ENCODE measurements around the gene MEIOB. TPM values are rescaled to one million over a fixed set of nuclear protein-coding genes. Genes with fewer than 3 reads are reported as not detected.

The MEIOB gene
- polyA plus RNA-seq, 2 of the 4 experiments (the other 2 are of a cell fraction) = 2.9 to 9.1 TPM

DNA sequence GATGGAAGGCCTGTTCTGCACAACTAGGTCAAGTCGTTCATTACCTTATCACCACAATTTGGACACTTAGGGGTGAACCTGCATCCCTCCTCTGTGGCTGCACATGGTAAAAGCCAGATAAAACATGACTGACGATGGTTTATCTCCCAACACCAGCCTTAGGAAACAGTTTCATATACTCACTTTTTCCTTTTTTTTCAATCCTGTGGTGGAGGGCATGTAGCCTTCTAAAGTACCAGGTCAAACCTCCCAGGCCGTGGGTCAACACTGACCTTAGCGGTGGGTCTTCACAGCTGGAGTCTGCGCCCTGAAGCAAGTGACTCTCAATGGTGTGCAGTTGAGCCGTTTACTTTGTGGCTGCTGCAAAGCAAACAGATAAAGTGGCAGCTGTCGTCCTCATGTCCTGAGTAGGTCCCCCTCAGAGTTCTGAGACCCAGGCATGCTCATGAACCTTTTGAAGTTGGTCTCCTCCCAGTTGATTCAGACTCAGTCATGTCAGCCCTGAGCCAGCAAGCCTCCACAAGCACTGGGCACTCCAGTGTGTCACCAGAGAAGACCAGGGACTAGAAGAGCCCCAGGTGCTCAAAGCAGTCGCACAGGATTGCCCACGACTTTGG lies 39.0 kb downstream of the MEIOB start:
- WGBS (ENCODE audit: missing lambda C conversion rate) = 65% methylated on average over 9 of the region's 9 CpGs
- no peak for FAIRE-seq
- CTCF ChIA-PET = no interaction called here

DNA sequence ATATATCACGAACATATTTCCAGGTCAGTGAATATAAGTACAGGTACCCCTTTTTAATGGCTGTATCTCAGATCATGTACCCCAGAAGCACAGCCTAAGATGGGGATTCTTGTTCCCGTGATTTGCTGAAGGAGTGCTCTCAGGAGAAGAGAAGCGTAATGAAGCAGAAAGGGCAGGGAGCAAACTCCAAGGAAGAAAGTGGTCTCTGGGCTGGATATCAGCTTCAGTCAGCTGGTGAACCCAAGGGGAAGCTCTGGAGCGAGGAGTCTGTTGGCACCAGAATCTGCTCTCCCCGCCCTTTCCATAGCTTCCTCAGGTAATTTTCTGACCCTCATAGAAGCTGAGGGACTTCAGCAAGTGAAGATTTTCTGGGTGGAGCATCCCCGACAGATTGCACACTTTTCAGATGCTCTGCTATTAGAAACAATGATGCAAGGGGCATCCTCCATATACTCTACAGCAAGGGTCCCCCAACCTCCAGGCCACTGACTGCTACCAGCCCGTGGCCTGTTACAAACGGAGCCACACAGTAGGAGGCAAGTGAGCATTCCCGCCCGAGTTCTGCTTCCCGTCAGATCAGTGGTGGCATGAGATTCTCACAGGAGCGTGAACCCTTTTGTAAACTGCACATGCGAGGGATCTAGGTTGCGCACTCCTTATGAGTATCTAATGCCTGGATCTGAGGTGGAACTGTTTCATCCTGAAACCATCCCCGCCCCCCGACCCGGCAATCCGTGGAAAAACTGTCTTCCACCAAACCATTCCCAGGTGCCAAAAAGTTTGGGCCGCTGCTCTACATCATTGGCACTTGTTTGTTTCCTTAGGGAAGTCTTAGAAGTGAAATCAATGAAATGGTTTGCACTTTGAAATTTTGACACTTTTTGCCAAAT lies 40.5 kb downstream of the MEIOB start:
- Histone ChIP-seq H3K27ac (no peak overlapping the region), H3K9me3 (no peaks in the 10 kb centered on the region), H3K4me1 (peaks cover 21% of the 10 kb centered on the region), H3K4me3 (no peak overlapping the region), H3K4me2 (no peak overlapping the region)
- ChIA-PET CTCF (interaction anchor here (0.7 kb wide), 1 partner anchor 72 kb away, joined by 3 read pairs; no protein-coding TSS in a partner anchor), POLR2A (no interaction called here)
- ATAC-seq (no peak), DNase-seq (ENCODE audit: low read depth in 1 of 2, low spot score in 1 of 2) (no peak), FAIRE-seq (no peak)
- WGBS (ENCODE audit: missing lambda C conversion rate) = 94% methylated on average over 19 of the region's 19 CpGs
- no peak for TF ChIP-seq PHF8 (IDR thresholded peaks at IDR 0.05; ENCODE audit: borderline replicate concordance, low read depth)
- no peak for TF ChIP-seq CEBPB (IDR thresholded peaks at IDR 0.05)
- no peak for TF ChIP-seq SREBF2 (IDR thresholded peaks at IDR 0.05)
- TF ChIP-seq, protein P1, sequence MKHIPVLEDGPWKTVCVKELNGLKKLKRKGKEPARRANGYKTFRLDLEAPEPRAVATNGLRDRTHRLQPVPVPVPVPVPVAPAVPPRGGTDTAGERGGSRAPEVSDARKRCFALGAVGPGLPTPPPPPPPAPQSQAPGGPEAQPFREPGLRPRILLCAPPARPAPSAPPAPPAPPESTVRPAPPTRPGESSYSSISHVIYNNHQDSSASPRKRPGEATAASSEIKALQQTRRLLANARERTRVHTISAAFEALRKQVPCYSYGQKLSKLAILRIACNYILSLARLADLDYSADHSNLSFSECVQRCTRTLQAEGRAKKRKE (CRISPR knock-in tag; IDR thresholded peaks at IDR 0.05; ENCODE audit: low read depth) = no peak
- TF ChIP-seq, protein P2, sequence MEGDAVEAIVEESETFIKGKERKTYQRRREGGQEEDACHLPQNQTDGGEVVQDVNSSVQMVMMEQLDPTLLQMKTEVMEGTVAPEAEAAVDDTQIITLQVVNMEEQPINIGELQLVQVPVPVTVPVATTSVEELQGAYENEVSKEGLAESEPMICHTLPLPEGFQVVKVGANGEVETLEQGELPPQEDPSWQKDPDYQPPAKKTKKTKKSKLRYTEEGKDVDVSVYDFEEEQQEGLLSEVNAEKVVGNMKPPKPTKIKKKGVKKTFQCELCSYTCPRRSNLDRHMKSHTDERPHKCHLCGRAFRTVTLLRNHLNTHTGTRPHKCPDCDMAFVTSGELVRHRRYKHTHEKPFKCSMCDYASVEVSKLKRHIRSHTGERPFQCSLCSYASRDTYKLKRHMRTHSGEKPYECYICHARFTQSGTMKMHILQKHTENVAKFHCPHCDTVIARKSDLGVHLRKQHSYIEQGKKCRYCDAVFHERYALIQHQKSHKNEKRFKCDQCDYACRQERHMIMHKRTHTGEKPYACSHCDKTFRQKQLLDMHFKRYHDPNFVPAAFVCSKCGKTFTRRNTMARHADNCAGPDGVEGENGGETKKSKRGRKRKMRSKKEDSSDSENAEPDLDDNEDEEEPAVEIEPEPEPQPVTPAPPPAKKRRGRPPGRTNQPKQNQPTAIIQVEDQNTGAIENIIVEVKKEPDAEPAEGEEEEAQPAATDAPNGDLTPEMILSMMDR (IDR thresholded peaks at IDR 0.05) = no peak
- no peak for TF ChIP-seq JUNB (IDR thresholded peaks at IDR 0.05)
- TF ChIP-seq KDM5A (IDR thresholded peaks at IDR 0.05) = no peak

More for the DNA sequence above, 39.0 kb downstream of the MEIOB start:
- Histone ChIP-seq H3K4me3 (no peak overlapping the region), H3K9me3 (no peaks in the 10 kb centered on the region), H3K4me2 (no peak overlapping the region), H3K27ac (no peak overlapping the region), H3K4me1 (peaks cover 21% of the 10 kb centered on the region)
- ATAC-seq (no peak), DNase-seq (ENCODE audit: low read depth in 1 of 2, low spot score in 1 of 2) (no peak)
- POLR2A ChIA-PET = no interaction called here
- no peak for TF ChIP-seq RCOR1 (IDR thresholded peaks at IDR 0.05; ENCODE audit: low read depth, low read length)
- TF ChIP-seq RFX5 (IDR thresholded peaks at IDR 0.05) = no peak
- TF ChIP-seq, protein P3, sequence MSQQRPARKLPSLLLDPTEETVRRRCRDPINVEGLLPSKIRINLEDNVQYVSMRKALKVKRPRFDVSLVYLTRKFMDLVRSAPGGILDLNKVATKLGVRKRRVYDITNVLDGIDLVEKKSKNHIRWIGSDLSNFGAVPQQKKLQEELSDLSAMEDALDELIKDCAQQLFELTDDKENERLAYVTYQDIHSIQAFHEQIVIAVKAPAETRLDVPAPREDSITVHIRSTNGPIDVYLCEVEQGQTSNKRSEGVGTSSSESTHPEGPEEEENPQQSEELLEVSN (IDR thresholded peaks at IDR 0.05; ENCODE audit: borderline replicate concordance, low read depth) = no peak
- TF ChIP-seq, protein P4, sequence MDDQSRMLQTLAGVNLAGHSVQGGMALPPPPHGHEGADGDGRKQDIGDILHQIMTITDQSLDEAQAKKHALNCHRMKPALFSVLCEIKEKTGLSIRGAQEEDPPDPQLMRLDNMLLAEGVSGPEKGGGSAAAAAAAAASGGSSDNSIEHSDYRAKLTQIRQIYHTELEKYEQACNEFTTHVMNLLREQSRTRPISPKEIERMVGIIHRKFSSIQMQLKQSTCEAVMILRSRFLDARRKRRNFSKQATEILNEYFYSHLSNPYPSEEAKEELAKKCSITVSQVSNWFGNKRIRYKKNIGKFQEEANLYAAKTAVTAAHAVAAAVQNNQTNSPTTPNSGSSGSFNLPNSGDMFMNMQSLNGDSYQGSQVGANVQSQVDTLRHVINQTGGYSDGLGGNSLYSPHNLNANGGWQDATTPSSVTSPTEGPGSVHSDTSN (IDR thresholded peaks at IDR 0.05) = no peak
- TF ChIP-seq BHLHE40 (IDR thresholded peaks at IDR 0.05; ENCODE audit: low read depth, low read length) = no peak
- no peak for TF ChIP-seq RAD21 (conservative IDR thresholded peaks at IDR 0.05 in 1 of 2, IDR thresholded peaks at IDR 0.05 in 1 of 2)
- no peak for TF ChIP-seq KDM1A (IDR thresholded peaks at IDR 0.05; ENCODE audit: low read depth)

DNA sequence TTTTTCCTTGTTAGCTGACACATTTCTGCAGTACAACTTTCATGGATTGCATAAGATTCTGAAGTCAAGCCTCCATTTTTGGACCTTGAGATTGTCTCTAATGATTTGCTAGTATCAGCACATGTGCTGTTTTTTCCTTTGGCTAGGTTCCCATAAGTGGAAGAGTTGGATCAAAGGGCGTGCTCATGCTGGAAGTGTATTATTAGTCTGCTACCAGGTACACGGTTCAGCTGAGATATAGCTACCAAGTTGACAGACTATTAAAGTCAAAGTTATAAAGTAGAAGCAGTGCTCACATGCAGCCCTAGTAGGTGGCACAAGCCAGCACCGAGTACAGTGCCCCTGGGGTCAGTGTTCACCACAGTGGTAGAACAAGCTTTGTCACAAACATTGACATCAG lies 41.8 kb downstream of the MEIOB start:
- CTCF ChIA-PET = interaction anchor here (0.6 to 1.5 kb wide), 4 partner anchors 10 to 99 kb away, joined by 3 to 7 read pairs (median 4); no protein-coding TSS in a partner anchor
- Histone ChIP-seq H3K27ac (no peak overlapping the region), H3K4me3 (no peak overlapping the region), H3K9me3 (no peaks in the 10 kb centered on the region), H3K4me1 (peaks cover 27% of the 10 kb centered on the region), H3K4me2 (no peak overlapping the region)
- no peak for DNase-seq (ENCODE audit: low read depth in 1 of 2, low spot score in 1 of 2)
- no peak for FAIRE-seq
- 59% methylated on average over 3 of the region's 3 CpGs for whole genome bisulfite sequencing (ENCODE audit: missing lambda C conversion rate)
- no peak for ATAC-seq
- POLR2A ChIA-PET = no interaction called here
- TF ChIP-seq HOXB13 (CRISPR knock-in tag; IDR thresholded peaks at IDR 0.05; ENCODE audit: low read depth) (no peak), CBX2 (IDR thresholded peaks at IDR 0.05; ENCODE audit: borderline replicate concordance, low read depth) (no peak), SMC3 (IDR thresholded peaks at IDR 0.05) (no peak), FOSB (CRISPR knock-in tag; IDR thresholded peaks at IDR 0.05) (no peak), NFE2L2 (conservative IDR thresholded peaks at IDR 0.05; ENCODE audit: low read length) (no peak), HOXA7 (CRISPR knock-in tag; IDR thresholded peaks at IDR 0.05) (no peak), TFCP2L1 (CRISPR knock-in tag; IDR thresholded peaks at IDR 0.05) (no peak)
- TF ChIP-seq, protein P2 (IDR thresholded peaks at IDR 0.05) = no peak
- TF ChIP-seq, protein P5, sequence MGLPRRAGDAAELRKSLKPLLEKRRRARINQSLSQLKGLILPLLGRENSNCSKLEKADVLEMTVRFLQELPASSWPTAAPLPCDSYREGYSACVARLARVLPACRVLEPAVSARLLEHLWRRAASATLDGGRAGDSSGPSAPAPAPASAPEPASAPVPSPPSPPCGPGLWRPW (IDR thresholded peaks at IDR 0.05) = no peak
- TF ChIP-seq, protein P6, sequence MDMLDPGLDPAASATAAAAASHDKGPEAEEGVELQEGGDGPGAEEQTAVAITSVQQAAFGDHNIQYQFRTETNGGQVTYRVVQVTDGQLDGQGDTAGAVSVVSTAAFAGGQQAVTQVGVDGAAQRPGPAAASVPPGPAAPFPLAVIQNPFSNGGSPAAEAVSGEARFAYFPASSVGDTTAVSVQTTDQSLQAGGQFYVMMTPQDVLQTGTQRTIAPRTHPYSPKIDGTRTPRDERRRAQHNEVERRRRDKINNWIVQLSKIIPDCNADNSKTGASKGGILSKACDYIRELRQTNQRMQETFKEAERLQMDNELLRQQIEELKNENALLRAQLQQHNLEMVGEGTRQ (IDR thresholded peaks at IDR 0.05) = no peak
- TF ChIP-seq, protein P3 (IDR thresholded peaks at IDR 0.05; ENCODE audit: borderline replicate concordance, low read depth) = no peak
